Activated naive CD8-positive, alpha-beta T cell treated with anti-CD3 and anti-CD28 coated beads, Interleukin-2, amount 50 U/mL, for 16 hours (primary cell): ENCODE data around the gene PROZ.

Experiments
- DNase-seq: peaks from one replicate; pipeline ENCODE4 v3.0.0-alpha.2; 2020; ENCODE audit warnings: low read depth, low spot score

The PROZ gene

DNA sequence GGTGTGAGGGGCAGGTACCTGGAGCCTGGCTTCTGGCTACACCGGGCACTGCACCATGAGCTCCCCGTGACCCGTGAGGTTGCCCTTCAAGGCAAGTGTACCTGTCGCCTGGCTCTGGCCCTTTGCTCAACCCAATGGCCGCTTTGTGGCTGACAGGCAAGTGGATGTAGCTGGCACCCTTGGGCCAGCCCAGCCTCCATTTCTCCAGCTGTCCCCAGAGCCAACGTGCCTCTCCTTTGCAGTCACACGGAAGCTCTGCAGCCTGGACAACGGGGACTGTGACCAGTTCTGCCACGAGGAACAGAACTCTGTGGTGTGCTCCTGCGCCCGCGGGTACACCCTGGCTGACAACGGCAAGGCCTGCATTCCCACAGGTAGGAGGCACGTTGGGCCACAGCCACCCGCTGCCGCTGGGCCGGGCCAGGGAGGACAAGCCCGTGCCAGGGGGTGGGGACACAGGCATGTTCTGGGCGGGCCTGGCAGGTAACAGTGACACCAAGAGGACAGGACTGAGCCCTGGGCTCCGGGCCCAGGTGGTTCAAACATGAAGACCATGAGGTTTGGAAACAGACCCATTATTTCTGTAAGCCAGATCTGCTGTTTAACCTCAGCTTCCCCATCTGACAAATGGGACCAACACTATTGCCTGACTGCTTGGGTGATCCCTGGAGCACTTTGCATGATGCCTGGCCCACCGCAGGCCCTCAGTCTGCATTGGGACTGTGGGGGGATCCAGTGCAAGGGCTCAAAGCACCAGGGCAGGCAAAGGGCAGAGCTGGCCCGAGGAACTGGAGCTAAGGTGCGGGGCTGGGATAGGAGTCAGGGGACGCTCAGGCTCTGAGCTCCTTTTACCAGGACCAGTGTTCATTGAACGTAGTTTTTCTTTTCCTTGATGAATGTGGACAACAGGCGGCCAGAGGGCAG is 17.5 kb upstream of the PROZ start:
- no peak for DNase-seq

DNA sequence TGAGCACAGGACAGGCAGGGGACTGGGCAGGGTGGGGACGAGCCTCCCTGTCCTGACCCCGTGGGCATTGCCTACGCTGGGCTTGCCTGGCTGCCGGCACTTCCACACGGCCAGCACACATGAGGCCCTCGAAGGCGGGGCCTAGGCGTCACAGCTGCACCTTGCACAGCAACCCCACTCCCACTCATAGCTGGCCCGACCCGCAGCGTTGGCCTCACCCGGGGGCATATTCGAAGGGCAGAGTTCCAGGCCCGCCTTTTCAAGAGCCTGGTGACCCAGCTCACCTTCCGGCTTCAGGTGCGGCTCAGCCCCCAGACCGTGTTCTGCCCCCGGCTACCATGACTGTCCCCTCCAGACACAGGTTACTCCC is 16.9 kb upstream of the PROZ start:
- DNase-seq, result no peak

DNA sequence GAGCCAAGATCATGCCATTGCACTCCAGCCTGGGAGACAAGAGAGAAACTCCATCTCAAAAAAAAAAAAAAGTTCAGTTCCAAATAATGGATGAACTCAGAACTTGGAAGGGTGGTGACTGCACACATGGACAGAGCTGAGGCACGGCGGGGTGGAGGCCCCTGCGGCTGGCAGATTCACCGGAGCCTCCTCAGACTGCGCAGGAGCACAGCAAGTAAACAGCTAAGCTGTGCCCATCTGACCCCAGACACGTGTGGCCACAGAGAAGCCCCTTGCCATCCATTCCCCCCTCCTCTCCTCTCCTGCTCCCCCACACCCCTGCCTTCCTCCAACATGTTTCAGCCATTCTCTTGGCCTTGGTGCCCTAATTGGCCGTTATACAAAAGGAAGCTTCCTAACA is 15.6 kb upstream of the PROZ start:
- DNase-seq, result no peak

DNA sequence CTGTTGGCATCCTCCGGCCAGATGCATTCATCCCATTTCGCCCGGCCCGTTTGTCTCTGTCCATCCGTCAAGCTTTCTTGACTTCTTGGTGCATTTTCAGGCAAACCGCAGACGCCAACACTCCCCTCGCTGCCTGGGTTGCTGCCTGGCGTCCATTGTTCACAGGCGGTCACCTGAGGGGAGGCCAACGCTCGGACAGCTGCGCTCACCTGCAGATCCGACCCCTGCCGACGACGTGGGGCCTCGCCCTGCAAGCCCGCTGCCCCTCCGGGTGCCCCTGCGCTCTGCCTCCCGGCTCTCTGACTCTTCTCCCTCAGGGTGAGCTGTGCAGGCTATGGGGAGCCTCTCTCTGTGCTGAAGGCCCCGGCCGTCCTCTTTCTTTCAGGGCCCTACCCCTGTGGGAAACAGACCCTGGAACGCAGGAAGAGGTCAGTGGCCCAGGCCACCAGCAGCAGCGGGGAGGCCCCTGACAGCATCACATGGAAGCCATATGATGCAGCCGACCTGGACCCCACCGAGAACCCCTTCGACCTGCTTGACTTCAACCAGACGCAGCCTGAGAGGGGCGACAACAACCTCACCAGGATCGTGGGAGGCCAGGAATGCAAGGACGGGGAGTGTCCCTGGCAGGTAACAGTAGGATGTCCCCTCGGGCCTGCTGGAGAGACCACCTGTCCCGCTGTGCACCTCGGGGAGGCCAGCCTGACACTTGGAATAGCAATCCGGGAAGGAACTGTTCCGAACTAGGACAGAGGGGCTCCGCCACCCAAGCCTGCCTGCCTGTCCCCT is 14.8 kb upstream of the PROZ start:
- DNase-seq, result no peak

DNA sequence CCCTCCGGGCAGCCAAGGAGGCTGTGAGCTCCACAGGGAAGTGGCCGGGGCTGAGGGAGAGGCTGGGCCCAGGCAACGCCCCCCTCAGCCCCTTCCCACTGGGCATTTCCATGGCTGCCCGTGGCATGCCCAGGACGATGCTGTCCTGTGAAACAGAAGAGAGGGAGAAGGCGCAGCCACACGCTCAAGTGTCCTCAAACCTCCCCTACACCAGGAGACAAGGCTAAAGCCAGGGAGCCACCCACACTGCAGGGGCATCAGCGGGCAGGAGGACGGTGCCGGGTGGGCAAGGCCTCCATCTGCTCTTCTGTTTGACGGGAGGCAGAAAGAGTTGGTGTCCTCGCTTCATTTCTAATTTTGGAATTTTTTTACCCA is 14.2 kb upstream of the PROZ start:
- DNase-seq, result no peak

DNA sequence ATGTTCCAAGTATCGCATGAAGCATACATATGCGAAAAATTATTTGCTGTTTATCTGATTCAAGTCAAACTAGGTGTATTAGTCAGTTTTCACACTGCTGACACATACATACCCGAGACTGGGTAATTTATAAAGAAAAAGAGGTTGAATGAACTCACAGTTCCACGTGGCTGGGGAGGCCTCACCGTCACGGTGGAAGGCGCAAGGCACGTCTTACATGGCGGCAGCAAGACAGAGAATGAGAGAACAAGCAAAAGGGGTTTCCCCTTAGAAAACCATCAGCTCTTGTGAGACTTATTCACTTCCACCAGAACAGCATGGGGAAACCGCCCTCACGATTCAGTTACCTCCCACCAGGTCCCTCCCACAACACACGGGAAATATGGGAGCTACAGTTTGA is 13.0 kb upstream of the PROZ start:
- DNase-seq, result no peak

DNA sequence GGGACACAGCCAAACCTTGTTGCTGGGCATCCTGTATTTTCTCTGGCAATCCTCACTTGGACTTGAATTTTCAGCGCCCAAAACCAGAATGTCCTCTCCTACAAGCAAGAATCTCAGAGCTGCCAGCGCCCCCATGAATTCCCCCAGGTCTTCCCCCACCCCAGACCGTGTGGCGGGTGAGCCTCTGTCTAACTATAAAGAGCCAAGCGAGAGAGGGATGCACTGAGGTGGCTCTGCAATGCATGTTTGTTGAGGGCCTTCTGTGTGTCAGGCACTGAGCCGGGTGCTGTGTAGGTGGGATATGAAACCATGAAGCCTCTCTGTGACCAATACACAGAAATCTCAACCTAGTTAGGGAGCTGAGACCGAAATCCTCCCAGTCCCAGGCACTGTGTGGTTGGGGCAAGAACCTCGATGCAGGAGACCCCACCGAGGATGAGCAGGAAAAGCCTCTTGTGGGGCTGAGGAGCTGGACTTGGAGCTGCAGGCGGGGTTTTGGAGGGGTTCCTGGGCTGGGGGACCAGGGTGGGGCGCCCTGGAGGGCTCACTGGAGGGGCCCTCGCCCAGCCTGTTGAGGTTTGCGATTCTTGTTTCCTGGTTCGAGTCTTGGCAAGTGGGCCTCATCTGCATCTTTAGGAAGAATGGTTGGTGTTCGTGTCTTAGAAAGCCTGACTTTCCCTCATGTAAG is 12.4 kb upstream of the PROZ start:
- DNase-seq, result no peak

DNA sequence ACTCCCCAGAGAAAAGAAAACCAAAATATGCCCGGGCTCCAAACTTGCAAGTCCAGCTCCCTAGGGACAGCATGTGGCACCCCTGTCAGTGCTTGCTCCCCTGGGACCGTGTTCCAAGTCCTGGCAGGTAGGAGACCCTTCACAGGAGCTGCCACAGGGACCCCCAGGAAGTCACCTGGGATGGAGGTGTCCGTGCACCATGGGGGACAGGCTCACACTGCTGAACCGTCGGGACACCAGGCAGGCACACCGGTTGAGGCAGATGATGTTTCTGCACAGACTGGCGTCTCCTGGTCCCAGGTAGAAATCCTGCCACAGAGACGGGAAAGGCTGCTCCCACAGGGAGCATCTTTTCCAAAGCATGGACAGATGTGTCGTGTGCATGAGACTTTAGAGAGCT is 11.7 kb upstream of the PROZ start:
- DNase-seq, result no peak

DNA sequence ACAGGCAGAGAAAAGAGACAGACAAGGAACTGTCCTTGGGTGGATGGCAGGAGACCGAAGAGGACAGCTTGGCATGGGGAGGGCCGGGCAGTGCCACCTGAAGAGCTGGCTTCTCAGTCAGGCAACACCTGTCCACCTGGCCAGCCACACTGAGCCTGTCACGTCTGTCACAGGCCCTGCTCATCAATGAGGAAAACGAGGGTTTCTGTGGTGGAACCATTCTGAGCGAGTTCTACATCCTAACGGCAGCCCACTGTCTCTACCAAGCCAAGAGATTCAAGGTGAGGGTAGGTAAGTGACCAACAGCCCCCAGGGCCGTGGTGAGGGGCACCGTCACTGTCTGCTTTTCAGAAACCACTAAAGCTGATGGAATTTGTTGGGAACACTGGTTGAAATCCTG is 11.2 kb upstream of the PROZ start:
- no peak for DNase-seq

DNA sequence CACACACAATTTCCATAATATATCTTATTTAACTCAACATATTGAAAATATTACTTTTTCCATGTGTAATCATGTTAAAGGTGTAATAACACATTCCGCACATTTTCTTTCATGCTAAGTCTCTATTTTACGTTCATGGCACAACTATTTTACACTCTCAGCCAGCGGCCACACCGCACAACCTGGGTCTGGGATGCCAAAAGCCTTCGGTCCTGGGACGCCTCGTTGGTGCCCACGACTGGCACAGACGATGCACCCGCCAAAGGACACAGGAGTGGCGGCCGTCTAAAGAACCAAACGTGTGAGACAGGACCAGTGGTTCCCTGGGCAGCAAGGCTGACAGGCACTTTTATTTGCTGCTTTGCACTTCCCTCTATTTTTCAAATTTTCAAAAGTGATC is 10.0 kb upstream of the PROZ start:
- DNase-seq, result no peak

DNA sequence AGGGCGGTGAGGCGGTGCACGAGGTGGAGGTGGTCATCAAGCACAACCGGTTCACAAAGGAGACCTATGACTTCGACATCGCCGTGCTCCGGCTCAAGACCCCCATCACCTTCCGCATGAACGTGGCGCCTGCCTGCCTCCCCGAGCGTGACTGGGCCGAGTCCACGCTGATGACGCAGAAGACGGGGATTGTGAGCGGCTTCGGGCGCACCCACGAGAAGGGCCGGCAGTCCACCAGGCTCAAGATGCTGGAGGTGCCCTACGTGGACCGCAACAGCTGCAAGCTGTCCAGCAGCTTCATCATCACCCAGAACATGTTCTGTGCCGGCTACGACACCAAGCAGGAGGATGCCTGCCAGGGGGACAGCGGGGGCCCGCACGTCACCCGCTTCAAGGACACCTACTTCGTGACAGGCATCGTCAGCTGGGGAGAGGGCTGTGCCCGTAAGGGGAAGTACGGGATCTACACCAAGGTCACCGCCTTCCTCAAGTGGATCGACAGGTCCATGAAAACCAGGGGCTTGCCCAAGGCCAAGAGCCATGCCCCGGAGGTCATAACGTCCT is 9.4 kb upstream of the PROZ start:
- DNase-seq, result no peak

DNA sequence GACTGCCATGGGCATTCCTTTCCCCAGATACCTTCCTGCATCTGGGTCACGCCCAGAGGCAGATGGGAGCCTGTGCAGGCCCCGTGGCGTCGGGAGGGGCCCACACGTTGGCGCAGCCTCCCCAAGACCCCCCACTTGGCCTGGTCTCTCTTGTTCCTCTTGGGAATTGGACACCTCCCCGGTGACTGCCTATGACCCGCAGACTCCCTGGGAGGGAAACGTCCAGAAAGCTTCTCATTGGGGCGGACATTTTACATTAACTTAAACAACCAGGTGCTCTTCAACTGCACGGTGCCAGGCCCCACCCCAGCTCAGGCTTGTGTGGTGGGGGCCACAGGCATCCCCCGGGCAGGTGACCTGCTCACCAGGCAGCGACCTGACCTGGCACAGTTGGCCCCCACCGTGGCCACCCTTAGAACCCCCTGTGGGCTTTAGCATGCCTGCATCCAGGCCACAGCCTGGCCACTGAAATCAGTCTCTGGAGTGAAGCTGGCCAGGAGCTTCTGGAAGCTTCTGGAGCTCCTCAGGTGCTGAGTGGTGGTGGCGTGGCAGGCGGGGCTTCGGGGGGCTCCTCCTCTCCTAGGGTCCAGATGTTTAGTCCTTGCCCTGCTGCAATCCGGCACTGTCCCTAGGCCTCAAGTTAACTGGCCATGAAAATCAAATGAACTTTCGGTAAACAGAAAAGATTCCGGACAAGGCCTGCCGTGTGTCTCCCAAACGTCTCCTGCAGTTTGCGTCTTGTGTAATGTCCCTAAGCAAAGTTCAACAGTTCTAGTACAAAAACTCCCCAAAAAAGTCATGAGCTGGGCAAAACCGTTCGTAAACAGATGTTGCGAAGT is 8.5 kb upstream of the PROZ start:
- no peak for DNase-seq

DNA sequence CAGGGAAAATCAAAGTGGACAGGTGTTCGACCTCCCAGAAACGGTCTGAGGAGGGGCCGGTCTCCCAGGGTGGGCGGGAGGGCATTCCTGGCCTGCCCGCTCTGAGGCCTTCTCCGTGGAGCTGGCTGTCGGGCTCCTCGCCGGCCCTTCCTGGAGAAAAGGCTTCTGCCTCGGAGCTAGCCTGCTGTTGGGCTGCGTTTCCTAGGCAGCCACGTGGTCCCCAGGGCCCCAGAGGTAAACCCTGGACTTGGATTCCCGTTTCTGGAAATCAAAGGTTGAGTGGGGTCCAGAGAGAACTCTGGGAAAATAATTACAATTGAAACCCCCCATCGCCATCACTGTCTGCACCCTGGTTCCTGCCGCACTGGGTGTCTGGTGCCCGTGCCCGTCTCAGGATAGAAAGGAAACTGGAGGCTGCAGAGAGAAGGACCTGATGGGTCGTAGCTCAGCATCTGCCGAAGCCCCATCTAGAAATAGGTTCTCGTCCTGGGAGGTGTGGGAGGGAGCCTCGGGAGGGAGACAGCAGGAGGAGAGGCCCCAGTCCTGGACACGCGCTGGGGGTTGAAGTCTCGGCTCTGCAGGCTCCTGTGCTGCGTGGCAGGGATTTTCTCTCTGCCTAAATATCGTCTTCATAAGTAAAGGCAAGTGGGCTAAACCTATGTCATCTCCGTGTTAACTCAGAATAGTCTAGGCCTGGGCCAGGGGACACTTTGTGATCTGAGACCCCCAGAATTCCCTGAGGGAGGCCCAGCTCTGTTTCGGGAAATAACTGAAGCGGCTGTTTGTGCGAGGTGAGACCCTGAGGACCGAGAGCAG is 7.7 kb upstream of the PROZ start:
- DNase-seq, result no peak

DNA sequence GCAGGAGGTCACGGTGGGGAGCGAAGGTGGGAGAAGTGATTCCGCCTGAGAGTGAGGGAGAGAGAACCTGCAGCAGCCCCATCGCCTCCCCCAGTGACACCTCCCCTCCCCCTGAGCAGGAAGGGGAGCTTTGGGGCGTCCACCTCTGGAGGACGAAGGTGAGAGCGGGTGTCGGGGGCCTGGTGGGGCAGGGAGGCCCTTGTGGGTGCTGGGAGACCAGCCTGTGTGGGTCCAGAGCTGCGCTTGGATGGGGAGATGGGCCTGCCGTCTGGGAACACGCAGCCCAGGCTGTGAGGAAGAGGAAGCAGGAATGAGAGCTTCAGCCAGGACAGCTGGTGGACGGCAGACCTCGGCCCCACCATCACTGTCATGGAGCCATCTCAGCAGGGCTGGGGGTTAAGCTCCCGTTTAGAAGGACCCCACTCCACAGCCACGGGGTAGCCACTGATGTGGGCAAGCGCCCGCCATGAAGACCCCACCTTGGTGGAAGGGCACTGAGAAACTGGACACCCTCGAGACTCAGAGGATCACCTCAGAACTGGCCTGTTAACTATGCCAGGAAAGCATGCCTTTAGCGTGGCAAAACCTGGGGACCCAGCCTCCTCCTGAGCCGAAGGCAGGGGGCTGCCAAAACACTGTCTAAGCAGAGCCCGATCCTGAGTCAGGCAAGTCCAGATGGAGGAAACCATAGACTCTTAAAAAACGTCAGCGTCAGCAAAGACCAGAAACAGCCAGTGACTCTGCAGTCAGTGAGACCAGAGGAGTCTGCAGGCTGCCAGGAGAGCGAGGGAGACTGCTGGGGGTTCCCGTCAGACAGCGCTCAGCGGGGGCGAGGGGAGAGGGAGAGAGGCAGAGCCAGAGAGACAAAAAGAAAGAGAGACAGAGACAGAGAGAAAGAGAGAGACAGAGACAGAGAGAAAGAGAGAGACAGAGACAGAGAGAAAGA is 6.4 kb upstream of the PROZ start:
- no peak for DNase-seq

DNA sequence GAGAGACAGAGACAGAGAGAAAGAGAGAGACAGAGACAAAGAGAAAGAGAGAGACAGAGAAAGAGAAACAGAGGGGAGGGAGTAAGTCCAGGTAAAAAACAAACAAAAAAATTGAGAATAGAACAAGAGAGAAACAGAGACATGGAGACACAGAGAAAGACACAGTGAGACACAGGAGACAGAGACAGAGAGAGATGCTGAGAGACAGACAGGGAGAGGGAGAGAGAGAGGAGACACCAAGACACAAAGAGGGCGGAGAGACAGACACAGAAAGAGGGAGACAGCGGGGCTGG is 5.8 kb upstream of the PROZ start:
- DNase-seq, result no peak

DNA sequence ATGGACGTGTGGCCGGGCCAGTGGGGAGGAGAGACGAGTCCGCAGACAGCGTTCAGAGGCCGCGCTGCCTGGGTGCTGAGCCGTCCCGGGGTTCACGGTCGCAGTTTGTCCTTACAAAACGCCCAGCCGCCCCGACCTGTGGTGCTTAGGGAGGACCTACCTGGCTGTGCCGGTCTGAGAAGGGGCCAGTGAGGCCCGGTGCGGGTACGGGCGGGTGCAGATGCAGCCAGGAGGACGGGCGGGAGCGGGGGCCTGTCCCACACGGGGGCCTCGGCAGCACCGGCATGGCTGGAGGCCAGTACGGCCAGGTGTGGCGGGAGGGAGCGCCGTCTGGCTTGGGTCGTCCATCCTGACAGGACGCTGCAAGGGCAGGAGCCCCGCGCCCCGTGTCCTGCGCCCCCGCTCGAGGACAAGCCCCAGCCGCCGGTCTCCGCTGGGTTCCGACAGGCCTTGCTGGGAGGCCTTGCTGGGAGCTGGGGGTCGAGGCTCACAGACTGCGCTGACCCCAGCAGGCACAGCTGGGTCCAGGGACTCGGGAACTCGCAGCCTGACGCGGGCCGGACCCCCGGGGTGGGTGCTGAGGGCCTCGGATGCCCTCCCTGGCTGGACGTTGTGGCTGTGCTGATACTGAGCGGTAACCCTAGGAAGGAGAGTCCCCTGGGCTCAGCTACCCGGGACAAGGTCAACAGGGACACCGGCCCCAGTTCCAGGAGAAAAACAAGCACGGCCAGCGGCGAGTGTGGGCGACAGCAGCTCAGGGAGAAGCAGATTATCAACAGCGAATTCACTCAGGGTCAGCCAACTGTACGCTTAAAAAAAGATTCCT is 5.3 kb upstream of the PROZ start:
- no peak for DNase-seq

DNA sequence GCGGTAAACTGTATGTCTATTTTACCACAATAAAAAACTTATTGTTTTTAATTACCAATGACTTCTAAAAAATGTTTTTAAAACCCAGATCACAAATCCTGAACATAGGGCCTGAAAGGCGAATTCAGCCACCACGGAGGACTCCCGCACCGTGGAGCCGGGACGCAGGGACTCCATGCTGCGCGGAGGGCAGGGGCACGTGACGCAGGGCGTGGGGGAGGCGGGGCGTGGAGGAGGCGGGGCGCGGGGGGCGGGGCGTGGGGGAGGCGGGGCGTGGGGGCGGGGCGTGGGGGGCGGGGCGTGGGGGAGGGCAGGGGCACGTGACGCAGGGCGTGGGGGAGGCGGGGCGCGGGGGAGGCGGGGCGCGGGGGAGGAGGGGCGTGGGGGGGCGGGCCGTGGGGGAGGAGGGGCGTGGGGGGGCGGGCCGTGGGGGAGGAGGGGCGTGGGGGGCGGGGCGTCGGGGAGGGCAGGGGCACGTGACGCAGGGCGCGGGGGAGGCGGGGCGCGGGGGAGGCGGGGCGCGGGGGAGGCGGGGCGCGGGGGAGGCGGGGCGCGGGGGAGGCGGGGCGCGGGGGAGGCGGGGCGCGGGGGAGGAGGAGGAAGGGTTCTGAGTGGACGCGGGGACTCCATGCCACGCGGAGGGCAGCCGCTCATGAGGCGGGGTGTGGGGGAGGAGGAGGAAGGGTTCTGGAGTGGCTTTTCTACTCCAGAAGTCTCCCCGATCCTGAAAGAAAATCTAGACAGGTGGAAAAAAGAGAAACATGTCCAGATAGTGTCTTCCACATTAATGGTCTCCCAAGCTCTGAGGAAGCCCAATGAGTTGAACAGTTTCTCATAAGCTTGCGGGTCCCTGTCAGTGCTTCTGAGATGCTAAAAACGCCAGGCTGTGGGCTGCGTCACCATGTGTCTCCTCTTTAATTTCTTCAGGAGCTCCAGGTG is 4.4 kb upstream of the PROZ start:
- DNase-seq, result peak; percentile 45

DNA sequence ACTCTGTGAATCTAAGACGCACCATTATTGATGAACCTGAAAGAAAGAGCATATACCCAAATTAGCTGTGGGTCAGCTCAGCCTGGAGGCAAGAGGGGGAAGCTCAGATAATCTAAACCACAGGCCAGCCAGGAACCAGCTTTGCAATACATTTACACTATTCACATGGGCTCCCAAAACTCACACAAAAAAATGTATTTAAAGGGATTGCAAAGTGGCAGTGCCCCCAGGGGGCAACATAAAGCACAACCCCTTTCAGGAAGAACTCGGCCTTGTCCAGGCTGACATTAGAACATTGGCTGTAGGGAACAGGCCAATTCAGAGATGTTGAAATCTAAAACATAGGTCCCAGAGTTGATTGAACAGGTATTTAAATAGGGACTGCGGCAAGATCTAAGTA is 3.2 kb upstream of the PROZ start:
- no peak for DNase-seq
